SK-N-SH (cell line): Measurements from ENCODE around the gene DPF3. TPM values are rescaled to one million over a fixed set of nuclear protein-coding genes. Genes with fewer than 3 reads are reported as not detected.

ENCODE experiments used
- CTCF ChIA-PET: fragments of 300-600, 350-600 bp; formaldehyde crosslinking; extraction: SDS; loops from one replicate; lab custom pipeline; 2021; lab: Yijun Ruan, JAX
- POLR2A ChIA-PET: fragments of 350-600 bp; sonication (Branson Sonifier 250); formaldehyde crosslinking; extraction: SDS; loops from one replicate; lab custom pipeline; 2020; ENCODE audit warnings: antibody characterized with exemption, inconsistent platforms; lab: Yijun Ruan, JAX
- DNase-seq: peaks from one replicate; pipeline ENCODE4 v3.0.0; 2012
- H2AFZ ChIP-seq: fragments of 200-600 bp; sonication (generic); 2 replicates; pipeline ENCODE4 v1.8.1; 2016; ENCODE audit warnings: antibody characterized with exemption, mild to moderate bottlenecking, low read depth
- H3F3A ChIP-seq: fragments of 200-600 bp; sonication (generic); replicated peaks from 2 replicates; pipeline ENCODE3; 2016; ENCODE audit warnings: antibody characterized with exemption, mild to moderate bottlenecking; ENCODE audit not compliant: insufficient read depth
- H3K27ac ChIP-seq, 2 experiments: fragments of 200-500 bp in 1 of 2; fragments of 200-600 bp in 1 of 2; sonication (Bioruptor generic) in 1 of 2; sonication (generic), shearing (Covaris generic) in 1 of 2; 2 replicates each; pipeline versions ENCODE4 v1.5.1 to v1.6.1; 2014 to 2016; ENCODE audit warnings: low read depth in 2 of 2, inconsistent platforms in 1 of 2, low read length in 1 of 2, mild to moderate bottlenecking in 1 of 2, mixed read lengths in 1 of 2
- H3K27me3 ChIP-seq: fragments of 200-600 bp; sonication (generic), shearing (Covaris generic); 2 replicates; pipeline ENCODE4 v1.6.1; 2016; ENCODE audit warnings: mixed run types; ENCODE audit not compliant: insufficient read depth
- H3K36me3 ChIP-seq, 2 experiments: fragments of 200-500 bp in 1 of 2; fragments of 200-600 bp in 1 of 2; sonication (Bioruptor generic) in 1 of 2; sonication (generic) in 1 of 2; replicated peaks in 1 of 2; 2 replicates each; pipeline versions ENCODE3 to v1.5.1; 2014 to 2016; ENCODE audit warnings: low read length in 1 of 2, mild to moderate bottlenecking in 1 of 2; ENCODE audit not compliant: insufficient read depth in 2 of 2, control insufficient read depth in 1 of 2
- H3K4me1 ChIP-seq, 2 experiments: fragments of 200-500 bp in 1 of 2; fragments of 200-600 bp in 1 of 2; sonication (Bioruptor generic) in 1 of 2; sonication (generic), shearing (Covaris generic) in 1 of 2; 2 replicates each; pipeline versions ENCODE4 v1.5.1 to v1.6.1; 2014 to 2016; ENCODE audit warnings: low read depth in 1 of 2, low read length in 1 of 2, mixed run types in 1 of 2; ENCODE audit not compliant: insufficient read depth in 2 of 2, control insufficient read depth in 1 of 2
- H3K4me2 ChIP-seq: fragments of 200-600 bp; sonication (generic), shearing (Covaris generic); 2 replicates; pipeline ENCODE4 v1.6.1; 2017; ENCODE audit warnings: mixed run types
- H3K4me3 ChIP-seq, 2 experiments: fragments of 200-500 bp in 1 of 2; fragments of 200-600 bp in 1 of 2; sonication (Bioruptor generic) in 1 of 2; sonication (generic), shearing (Covaris generic) in 1 of 2; 2 replicates each; pipeline versions ENCODE4 v1.5.1 to v1.8.1; 2014 to 2016; ENCODE audit warnings: low read depth in 2 of 2, inconsistent platforms in 1 of 2, low read length in 1 of 2, mild to moderate bottlenecking in 1 of 2, mixed read lengths in 1 of 2, moderate library complexity in 1 of 2
- H3K79me2 ChIP-seq: fragments of 200-600 bp; sonication (generic); 2 replicates; pipeline ENCODE4 v1.8.1; 2017; ENCODE audit warnings: mild to moderate bottlenecking; ENCODE audit not compliant: insufficient read depth
- H3K9ac ChIP-seq: fragments of 200-600 bp; sonication (generic); 2 replicates; pipeline ENCODE4 v1.6.1; 2017; ENCODE audit warnings: mixed run types
- H3K9me2 ChIP-seq: fragments of 200-600 bp; sonication (generic); 2 replicates; pipeline ENCODE4 v1.6.1; 2017; ENCODE audit warnings: mixed run types
- H3K9me3 ChIP-seq: fragments of 200-600 bp; sonication (generic); 2 replicates; pipeline ENCODE4 v1.6.1; 2017; ENCODE audit warnings: mixed run types, mild to moderate bottlenecking, moderate library complexity
- H4K20me1 ChIP-seq: fragments of 200-600 bp; sonication (generic); 2 replicates; pipeline ENCODE4 v1.6.1; 2017; ENCODE audit warnings: mild to moderate bottlenecking, mixed run types; ENCODE audit not compliant: insufficient read depth
- ELF1 ChIP-seq: IDR thresholded peaks from 2 replicates; pipeline ENCODE4 v1.4.0; 2012
- FOXM1 ChIP-seq: IDR thresholded peaks from 2 replicates; pipeline ENCODE4 v1.4.0; 2012; ENCODE audit warnings: low read depth, mild to moderate bottlenecking
- GATA2 ChIP-seq: sonication (generic); formaldehyde crosslinking; IDR thresholded peaks from 2 replicates; pipeline ENCODE4 v1.5.0; 2020; ENCODE audit warnings: mild to moderate bottlenecking, missing genetic modification reagents
- JUND ChIP-seq: IDR thresholded peaks from 2 replicates; pipeline ENCODE4 v1.4.0; 2012
- MXI1 ChIP-seq: IDR thresholded peaks from 2 replicates; pipeline ENCODE4 v1.6.1; 2012; ENCODE audit warnings: mild to moderate bottlenecking, low read depth, low read length, improper control_type of control experiment
- NRF1 ChIP-seq: IDR thresholded peaks from 2 replicates; pipeline ENCODE4 v1.6.1; 2012; ENCODE audit warnings: low read depth, mild to moderate bottlenecking, low read length
- RCOR1 ChIP-seq: fragments of 150-350 bp; IDR thresholded peaks from 2 replicates; pipeline ENCODE4 v1.6.1; 2017; ENCODE audit warnings: antibody characterized with exemption, low read length
- RFX5 ChIP-seq: IDR thresholded peaks from 2 replicates; pipeline ENCODE4 v1.6.1; 2012; ENCODE audit warnings: mild to moderate bottlenecking, improper control_type of control experiment, low read length
- SIN3A ChIP-seq: IDR thresholded peaks from 2 replicates; pipeline ENCODE4 v1.6.1; 2012; ENCODE audit warnings: low read depth, mild to moderate bottlenecking, low read length, moderate library complexity, borderline replicate concordance
- SMC3 ChIP-seq: IDR thresholded peaks from 2 replicates; pipeline ENCODE4 v1.6.1; 2012; ENCODE audit warnings: low read depth, low read length, improper control_type of control experiment
- TCF12 ChIP-seq: IDR thresholded peaks from 2 replicates; pipeline ENCODE4 v1.4.0; 2012
- WGBS: methylation state at CpG from one replicate; pipeline ENCODE4 v1.1.6; 2017; ENCODE audit warnings: low lambda C conversion rate; 5-methylcytosine and 5-hydroxymethylcytosine counted together
- polyA plus RNA-seq, 3 experiments: library from polyadenylated mRNA; depleted of rRNA; stranded (reverse); fragments of >200 nt; gene quantifications; 2 replicates each; pipeline ENCODE4 v1.2.3, GENCODE V29; 2012
- TF ChIP-seq, protein P1 (sequence below): IDR thresholded peaks from 2 replicates; pipeline ENCODE4; 2012
- TF ChIP-seq, protein P2 (sequence below): IDR thresholded peaks from 2 replicates; pipeline ENCODE4 v1.4.0; 2012; ENCODE audit warnings: low read depth, borderline replicate concordance
- TF ChIP-seq, protein P3 (sequence below): fragments of 150-350 bp; IDR thresholded peaks from 2 replicates; pipeline ENCODE4 v1.6.1; 2016; ENCODE audit warnings: mild to moderate bottlenecking, low read depth, low read length
- TF ChIP-seq, protein P4 (sequence below): fragments of 200-600 bp; sonication (generic); IDR thresholded peaks from 2 replicates; pipeline ENCODE4 v1.6.1; 2017; ENCODE audit warnings: antibody characterized with exemption, mild to moderate bottlenecking, moderate library complexity
- TF ChIP-seq, protein P5 (sequence below): IDR thresholded peaks from 2 replicates; pipeline ENCODE4 v1.6.1; 2012; ENCODE audit warnings: mild to moderate bottlenecking, low read depth, low read length, moderate library complexity

Gene DPF3
- polyA plus RNA-seq, 1 of the 3 experiments (the other 2 are of a cell fraction), result 2.8 TPM

DNA sequence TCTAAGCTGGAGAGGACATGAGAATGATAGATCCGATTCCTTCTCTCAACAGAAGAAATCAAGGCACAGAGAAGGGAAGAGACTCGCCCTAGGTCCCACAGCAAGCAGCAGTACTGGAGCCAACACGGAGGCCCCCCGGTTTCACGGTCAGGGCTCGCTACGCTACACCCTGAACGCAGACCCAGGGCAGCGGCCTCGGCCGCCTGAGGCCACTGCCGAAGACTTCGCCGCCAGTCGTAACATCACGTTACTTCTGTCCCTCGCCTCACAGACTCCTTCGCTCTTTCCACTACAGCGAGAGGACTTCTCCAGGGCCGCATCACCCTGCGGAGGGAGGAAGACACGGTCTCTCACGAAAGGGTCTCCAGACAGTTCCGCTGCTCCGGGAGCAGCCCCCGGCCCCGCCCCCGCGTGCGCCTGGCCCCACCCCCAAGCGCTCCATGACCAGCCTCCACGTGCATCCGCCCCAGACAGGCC lies 32.0 kb upstream of the DPF3 start:
- no peaks in the 10 kb centered on the region for H3K36me3 ChIP-seq
- peak overlapping the region; percentile 16; the same call in 1 of the 2 replicates for H3K9ac ChIP-seq
- peak overlapping the region; percentile 79 to 93 for H3K4me3 ChIP-seq
- no peaks in the 10 kb centered on the region for H3K9me2 ChIP-seq
- ChIA-PET POLR2A (interaction anchor here (0.6 kb wide), 1 partner anchor 47 kb away, joined by 3 read pairs; no protein-coding TSS in a partner anchor), CTCF (interaction anchor here (1.6 to 4.3 kb wide), 4 partner anchors 22 to 412 kb away, joined by 10 to 34 read pairs (median 16); no protein-coding TSS in a partner anchor)
- H3K27ac ChIP-seq, result no peak overlapping the region
- no peaks in the 10 kb centered on the region for H3K9me3 ChIP-seq
- H2AFZ ChIP-seq, result peak overlapping the region; percentile 70; the same call in 1 of the 2 replicates
- no peak for DNase-seq
- TF ChIP-seq, protein P1, sequence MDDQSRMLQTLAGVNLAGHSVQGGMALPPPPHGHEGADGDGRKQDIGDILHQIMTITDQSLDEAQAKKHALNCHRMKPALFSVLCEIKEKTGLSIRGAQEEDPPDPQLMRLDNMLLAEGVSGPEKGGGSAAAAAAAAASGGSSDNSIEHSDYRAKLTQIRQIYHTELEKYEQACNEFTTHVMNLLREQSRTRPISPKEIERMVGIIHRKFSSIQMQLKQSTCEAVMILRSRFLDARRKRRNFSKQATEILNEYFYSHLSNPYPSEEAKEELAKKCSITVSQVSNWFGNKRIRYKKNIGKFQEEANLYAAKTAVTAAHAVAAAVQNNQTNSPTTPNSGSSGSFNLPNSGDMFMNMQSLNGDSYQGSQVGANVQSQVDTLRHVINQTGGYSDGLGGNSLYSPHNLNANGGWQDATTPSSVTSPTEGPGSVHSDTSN, result no peak
- TF ChIP-seq NRF1, result peak; percentile 1; the same call in 1 of the 2 replicates
- peak overlapping the region; percentile 100 for H3K4me2 ChIP-seq
- H3K4me1 ChIP-seq, result peaks cover 0 to 12% of the 10 kb centered on the region in 2 experiments; a peak in 1 of 4 replicates
- H3K27me3 ChIP-seq, result no peaks in the 10 kb centered on the region
- peaks cover 16% of the 10 kb centered on the region for H3K79me2 ChIP-seq
- no peaks in the 10 kb centered on the region for H3F3A ChIP-seq
- 22% methylated on average over 23 of the region's 33 CpGs for WGBS
- H4K20me1 ChIP-seq, result no peaks in the 10 kb centered on the region

DNA sequence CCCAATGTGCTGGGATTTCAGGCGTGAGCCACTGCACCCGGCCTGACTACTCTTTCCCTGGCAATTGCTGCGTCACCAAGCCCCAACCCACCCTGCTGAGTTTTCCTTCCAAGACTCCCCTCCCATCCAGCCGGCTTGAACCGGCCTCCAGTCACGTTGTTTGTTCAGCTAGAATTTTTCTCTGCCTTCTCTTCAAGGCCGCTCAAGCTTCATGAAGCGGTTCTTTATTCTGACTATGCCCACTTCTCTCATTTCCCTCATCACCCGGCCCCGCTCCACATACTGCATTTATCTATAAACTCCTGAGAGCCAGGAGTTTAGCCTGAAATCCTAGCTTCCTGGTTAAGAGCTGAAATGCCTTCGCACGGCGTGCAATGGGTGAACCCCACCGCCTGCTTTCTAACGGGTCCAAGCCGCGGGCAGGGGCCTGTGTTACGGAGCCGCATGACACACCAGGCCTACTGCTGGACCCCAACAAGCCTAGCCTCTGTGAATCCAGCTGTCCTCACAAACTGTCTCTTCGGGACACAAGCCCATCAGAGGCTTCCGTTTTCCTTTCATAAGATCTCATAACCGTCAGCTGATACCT lies 31.4 kb upstream of the DPF3 start:
- Histone ChIP-seq H3F3A (no peaks in the 10 kb centered on the region), H3K4me3 (peak overlapping the region; percentile 79 to 93; a peak in 3 of 4 replicates), H2AFZ (peak overlapping the region; percentile 70; the same call in 1 of the 2 replicates), H3K36me3 (no peaks in the 10 kb centered on the region), H3K9ac (no peak overlapping the region), H3K4me2 (peak overlapping the region; percentile 100), H3K9me3 (no peaks in the 10 kb centered on the region), H3K27me3 (no peaks in the 10 kb centered on the region), H3K79me2 (peaks cover 15% of the 10 kb centered on the region), H3K4me1 (peaks cover 0 to 12% of the 10 kb centered on the region in 2 experiments; a peak in 1 of 4 replicates), H3K27ac (no peak overlapping the region), H3K9me2 (no peaks in the 10 kb centered on the region), H4K20me1 (no peaks in the 10 kb centered on the region)
- CTCF ChIA-PET, result interaction anchor here (0.8 to 4.3 kb wide), 5 partner anchors 14 to 411 kb away, joined by 3 to 34 read pairs (median 15); no protein-coding TSS in a partner anchor
- WGBS, result 90% methylated on average over 22 of the region's 22 CpGs
- POLR2A ChIA-PET, result no interaction called here
- DNase-seq, result no peak
- TF ChIP-seq JUND (no peak), SMC3 (no peak), GATA2 (CRISPR knock-in tag) (no peak), ELF1 (no peak), TCF12 (no peak), FOXM1 (no peak), SIN3A (no peak), RFX5 (no peak), MXI1 (no peak), RCOR1 (no peak)
- TF ChIP-seq, protein P2, sequence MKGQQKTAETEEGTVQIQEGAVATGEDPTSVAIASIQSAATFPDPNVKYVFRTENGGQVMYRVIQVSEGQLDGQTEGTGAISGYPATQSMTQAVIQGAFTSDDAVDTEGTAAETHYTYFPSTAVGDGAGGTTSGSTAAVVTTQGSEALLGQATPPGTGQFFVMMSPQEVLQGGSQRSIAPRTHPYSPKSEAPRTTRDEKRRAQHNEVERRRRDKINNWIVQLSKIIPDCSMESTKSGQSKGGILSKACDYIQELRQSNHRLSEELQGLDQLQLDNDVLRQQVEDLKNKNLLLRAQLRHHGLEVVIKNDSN, result no peak
- TF ChIP-seq, protein P3, sequence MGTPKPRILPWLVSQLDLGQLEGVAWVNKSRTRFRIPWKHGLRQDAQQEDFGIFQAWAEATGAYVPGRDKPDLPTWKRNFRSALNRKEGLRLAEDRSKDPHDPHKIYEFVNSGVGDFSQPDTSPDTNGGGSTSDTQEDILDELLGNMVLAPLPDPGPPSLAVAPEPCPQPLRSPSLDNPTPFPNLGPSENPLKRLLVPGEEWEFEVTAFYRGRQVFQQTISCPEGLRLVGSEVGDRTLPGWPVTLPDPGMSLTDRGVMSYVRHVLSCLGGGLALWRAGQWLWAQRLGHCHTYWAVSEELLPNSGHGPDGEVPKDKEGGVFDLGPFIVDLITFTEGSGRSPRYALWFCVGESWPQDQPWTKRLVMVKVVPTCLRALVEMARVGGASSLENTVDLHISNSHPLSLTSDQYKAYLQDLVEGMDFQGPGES, result no peak
- TF ChIP-seq, protein P1, result no peak
- TF ChIP-seq, protein P4, sequence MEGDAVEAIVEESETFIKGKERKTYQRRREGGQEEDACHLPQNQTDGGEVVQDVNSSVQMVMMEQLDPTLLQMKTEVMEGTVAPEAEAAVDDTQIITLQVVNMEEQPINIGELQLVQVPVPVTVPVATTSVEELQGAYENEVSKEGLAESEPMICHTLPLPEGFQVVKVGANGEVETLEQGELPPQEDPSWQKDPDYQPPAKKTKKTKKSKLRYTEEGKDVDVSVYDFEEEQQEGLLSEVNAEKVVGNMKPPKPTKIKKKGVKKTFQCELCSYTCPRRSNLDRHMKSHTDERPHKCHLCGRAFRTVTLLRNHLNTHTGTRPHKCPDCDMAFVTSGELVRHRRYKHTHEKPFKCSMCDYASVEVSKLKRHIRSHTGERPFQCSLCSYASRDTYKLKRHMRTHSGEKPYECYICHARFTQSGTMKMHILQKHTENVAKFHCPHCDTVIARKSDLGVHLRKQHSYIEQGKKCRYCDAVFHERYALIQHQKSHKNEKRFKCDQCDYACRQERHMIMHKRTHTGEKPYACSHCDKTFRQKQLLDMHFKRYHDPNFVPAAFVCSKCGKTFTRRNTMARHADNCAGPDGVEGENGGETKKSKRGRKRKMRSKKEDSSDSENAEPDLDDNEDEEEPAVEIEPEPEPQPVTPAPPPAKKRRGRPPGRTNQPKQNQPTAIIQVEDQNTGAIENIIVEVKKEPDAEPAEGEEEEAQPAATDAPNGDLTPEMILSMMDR, result no peak
- TF ChIP-seq, protein P5, sequence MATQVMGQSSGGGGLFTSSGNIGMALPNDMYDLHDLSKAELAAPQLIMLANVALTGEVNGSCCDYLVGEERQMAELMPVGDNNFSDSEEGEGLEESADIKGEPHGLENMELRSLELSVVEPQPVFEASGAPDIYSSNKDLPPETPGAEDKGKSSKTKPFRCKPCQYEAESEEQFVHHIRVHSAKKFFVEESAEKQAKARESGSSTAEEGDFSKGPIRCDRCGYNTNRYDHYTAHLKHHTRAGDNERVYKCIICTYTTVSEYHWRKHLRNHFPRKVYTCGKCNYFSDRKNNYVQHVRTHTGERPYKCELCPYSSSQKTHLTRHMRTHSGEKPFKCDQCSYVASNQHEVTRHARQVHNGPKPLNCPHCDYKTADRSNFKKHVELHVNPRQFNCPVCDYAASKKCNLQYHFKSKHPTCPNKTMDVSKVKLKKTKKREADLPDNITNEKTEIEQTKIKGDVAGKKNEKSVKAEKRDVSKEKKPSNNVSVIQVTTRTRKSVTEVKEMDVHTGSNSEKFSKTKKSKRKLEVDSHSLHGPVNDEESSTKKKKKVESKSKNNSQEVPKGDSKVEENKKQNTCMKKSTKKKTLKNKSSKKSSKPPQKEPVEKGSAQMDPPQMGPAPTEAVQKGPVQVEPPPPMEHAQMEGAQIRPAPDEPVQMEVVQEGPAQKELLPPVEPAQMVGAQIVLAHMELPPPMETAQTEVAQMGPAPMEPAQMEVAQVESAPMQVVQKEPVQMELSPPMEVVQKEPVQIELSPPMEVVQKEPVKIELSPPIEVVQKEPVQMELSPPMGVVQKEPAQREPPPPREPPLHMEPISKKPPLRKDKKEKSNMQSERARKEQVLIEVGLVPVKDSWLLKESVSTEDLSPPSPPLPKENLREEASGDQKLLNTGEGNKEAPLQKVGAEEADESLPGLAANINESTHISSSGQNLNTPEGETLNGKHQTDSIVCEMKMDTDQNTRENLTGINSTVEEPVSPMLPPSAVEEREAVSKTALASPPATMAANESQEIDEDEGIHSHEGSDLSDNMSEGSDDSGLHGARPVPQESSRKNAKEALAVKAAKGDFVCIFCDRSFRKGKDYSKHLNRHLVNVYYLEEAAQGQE, result no peak
